GM12801 (cell line): ENCODE data around the gene ENPEP.

Experiments used
- CTCF ChIP-seq: IDR thresholded peaks from one replicate; pipeline ENCODE4 v1.5.1; 2011; ENCODE audit warnings: control low read depth; ENCODE audit not compliant: insufficient read length; ENCODE audit errors: extremely low read depth

The ENPEP gene

GRCh38 chr4:110586131-110586850, 110.3 kb downstream of the ENPEP start:
- TF ChIP-seq CTCF: no peak

DNA sequence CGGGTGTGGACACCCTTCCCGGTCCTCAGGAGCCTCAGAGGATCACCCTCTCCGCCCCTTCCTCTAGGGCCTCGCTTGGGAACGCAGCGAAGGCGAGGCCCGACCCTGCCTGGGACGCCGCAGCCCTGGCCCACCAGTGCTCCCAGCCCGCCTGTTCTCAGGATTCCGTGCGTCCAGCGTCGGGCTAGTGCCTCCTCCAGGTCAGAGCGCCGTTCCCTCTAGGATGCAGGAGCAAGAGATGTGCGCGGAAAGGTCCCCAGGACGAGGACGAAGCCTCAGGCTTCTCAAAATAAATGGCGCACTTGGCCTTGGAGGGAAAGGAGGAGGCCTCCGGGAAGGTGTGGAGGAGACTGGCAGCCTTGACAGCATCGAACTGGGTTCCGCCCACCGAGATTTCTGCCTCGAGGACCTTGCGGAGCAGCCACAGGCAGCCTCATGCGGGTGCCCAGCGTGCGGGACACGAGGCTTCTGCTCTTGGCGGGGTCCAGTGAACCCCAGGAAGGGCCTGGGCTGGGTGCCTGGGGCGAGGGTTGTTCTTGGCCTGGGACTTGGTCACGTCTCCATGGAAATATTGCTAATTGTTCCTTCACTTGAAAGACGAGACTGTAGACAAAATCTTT, 111.8 kb downstream of the ENPEP start:
- TF ChIP-seq CTCF: no peak

DNA sequence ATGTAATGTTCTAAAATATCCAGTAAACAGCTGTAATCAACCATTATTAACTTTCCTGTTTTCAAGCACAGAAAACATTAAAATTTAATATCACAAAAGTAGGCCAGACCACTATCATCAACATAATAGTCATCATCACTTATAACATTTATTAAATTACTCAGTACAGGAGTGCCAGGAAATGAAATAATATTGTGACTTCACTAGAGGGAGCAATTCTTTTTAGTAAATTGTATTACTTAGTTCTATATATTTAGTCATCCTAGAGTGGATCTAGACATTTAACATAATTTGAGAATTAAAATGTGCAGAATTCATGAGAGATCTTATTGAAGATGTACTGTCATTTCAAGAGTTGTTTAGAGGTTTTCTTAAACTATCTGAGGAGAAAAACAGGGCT, 113.3 kb downstream of the ENPEP start:
- TF ChIP-seq CTCF: no peak

DNA sequence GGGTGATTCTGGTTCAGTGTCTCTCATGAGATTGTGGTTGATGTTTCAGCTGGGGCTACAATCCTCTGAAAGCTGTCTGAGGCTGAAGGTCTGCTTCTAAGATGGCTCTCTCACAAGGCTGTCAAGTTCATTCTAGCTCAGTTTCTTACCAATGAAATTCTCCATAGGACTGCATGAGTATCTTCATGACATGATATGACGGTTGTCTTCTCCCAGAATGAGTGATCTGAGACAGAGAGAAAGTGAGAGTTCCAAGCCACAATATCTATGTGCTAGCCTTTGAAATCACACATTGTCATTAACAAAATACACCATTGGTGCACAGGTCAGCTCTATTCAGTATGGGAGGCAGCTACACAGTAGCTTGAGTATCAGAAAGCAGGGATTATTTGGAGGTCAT, 119.6 kb downstream of the ENPEP start:
- no peak for TF ChIP-seq CTCF

DNA sequence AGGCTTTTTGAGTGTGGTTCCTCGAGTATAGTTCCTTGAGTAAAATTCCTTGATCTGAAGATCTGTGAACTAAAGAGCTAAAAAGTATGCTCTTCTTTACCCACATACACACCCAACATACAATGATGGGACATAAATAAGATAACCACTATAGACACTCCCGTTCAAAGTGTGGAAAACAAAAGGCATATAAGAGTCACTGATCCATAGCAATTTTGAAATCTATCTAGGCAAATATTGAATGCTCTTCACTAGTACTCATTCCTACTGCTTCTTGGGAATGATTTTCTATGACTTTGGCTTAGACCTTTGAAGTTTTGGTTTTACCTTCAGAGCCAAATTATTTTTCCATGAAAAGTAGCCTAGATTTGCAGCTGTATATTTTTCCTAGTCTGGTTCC, 120.5 kb downstream of the ENPEP start:
- TF ChIP-seq CTCF: no peak

GRCh38 chr4:110597582-110597981, 121.6 kb downstream of the ENPEP start:
- no peak for TF ChIP-seq CTCF

GRCh38 chr4:110602061-110602460, 126.1 kb downstream of the ENPEP start:
- TF ChIP-seq CTCF: no peak

DNA sequence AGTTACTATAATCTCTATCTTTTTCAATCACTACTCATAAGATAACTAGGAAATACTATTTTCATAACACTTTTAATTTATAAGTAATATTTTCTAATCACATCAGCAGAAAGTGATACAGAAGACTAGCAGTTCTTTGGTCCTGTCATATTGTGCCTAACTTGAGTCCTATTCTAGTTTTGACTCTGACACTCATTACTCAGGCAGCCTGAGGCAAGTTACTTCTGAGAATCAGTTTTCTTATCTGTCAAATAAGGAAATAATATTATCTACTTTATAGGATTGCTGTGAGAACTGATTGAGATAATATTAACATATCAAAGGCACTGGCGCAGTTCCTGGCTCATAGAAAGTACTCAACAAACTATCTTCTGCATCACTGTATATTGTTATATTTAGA, 129.1 kb downstream of the ENPEP start:
- no peak for TF ChIP-seq CTCF
